Thymus (tissue), 11 donors: Measurements from ENCODE around the gene SIRPA. TPM values are rescaled to one million over a fixed set of nuclear protein-coding genes. Genes with fewer than 3 reads are reported as not detected.
A peak's percentile ranks its signal among the peaks of the same experiment; 100 is the strongest.

Experiments used
- DNase-seq, 9 donors: peaks; one replicate each; pipeline ENCODE4 v3.0.0-alpha.2; 2013; ENCODE audit warnings: low spot score in 9 of 9, low read depth in 6 of 9, missing footprints in 1 of 9
- H3K27ac ChIP-seq, 2 donors: one replicate each; pipeline ENCODE4 v1.5.1; 2013; ENCODE audit warnings: control low read depth in 1 of 2, low read depth in 1 of 2, low read length in 1 of 2, mild to moderate bottlenecking in 1 of 2, moderate library complexity in 1 of 2
- H3K27me3 ChIP-seq, 2 donors: one replicate each; pipeline ENCODE4 v1.5.1; 2013; ENCODE audit warnings: low read length in 1 of 2; ENCODE audit not compliant: control insufficient read depth in 2 of 2, insufficient read depth in 1 of 2
- H3K36me3 ChIP-seq, 2 donors: one replicate each; pipeline ENCODE4 v1.5.1; 2013; ENCODE audit warnings: low read length in 1 of 2, mild to moderate bottlenecking in 1 of 2, moderate library complexity in 1 of 2; ENCODE audit not compliant: control insufficient read depth in 2 of 2, insufficient read depth in 2 of 2
- H3K4me1 ChIP-seq, 2 donors: one replicate each; pipeline ENCODE4 v1.5.1; 2013; ENCODE audit warnings: low read length in 2 of 2; ENCODE audit not compliant: control insufficient read depth in 2 of 2, insufficient read depth in 2 of 2
- H3K4me3 ChIP-seq, 2 donors: one replicate each; pipeline ENCODE4 v1.5.1; 2013; ENCODE audit warnings: low read length in 2 of 2, control low read depth in 1 of 2, mild to moderate bottlenecking in 1 of 2
- H3K9me3 ChIP-seq, 2 donors: one replicate each; pipeline ENCODE4 v1.5.1; 2013; ENCODE audit warnings: low read length in 1 of 2, mild to moderate bottlenecking in 1 of 2; ENCODE audit not compliant: control insufficient read depth in 2 of 2, insufficient read depth in 1 of 2
- WGBS: extraction: QIAGEN DNeasy Blood & Tissue Kit; methylation state at CpG from one replicate; pipeline ENCODE4 v1.1.7; 2013; 5-methylcytosine and 5-hydroxymethylcytosine counted together
- polyA plus RNA-seq: library from polyadenylated mRNA; stranded (reverse); fragments of 200-250 nt; gene quantifications from one replicate; pipeline ENCODE4 v1.2.3, GENCODE V29; 2013
- total RNA-seq: library from RNA; stranded (reverse); fragments of 120-200 nt; gene quantifications from one replicate; pipeline ENCODE4 v1.2.4, GENCODE V29; 2013
- donor health status: healthy.

Gene SIRPA
- total and polyA plus RNA-seq, 2 donors, result 3.0 to 11.9 TPM

- Histone ChIP-seq H3K4me3 (no peak overlapping the region), H3K9me3 (no peaks in the 10 kb centered on the region), H3K27me3 (peaks cover 33 to 58% of the 10 kb centered on the region in 2 donors), H3K4me1 (no peaks in the 10 kb centered on the region), H3K27ac (no peak overlapping the region), H3K36me3 (no peaks in the 10 kb centered on the region)
- 93% methylated on average over 14 of the region's 14 CpGs for WGBS
- no peak for DNase-seq
Measured at GRCh38 chr20:1890469-1891262, 4.5 kb upstream of the SIRPA start.

GRCh38 chr20:1891263-1892118 lies 3.7 kb upstream of the SIRPA start:
- no peak for DNase-seq
- WGBS, result 94% methylated on average over 17 of the region's 17 CpGs
- peaks cover 41 to 67% of the 10 kb centered on the region in 2 donors for H3K27me3 ChIP-seq

GRCh38 chr20:1892119-1892385 lies 3.2 kb upstream of the SIRPA start:
- Histone ChIP-seq H3K27me3 (peaks cover 46 to 71% of the 10 kb centered on the region in 2 donors), H3K4me1 (no peaks in the 10 kb centered on the region), H3K36me3 (no peaks in the 10 kb centered on the region), H3K9me3 (no peaks in the 10 kb centered on the region), H3K4me3 (no peak overlapping the region), H3K27ac (no peak overlapping the region)
- WGBS, result 100% methylated on average over 1 of the region's 1 CpG
- no peak for DNase-seq

More at GRCh38 chr20:1891263-1892118, 3.7 kb upstream of the SIRPA start:
- H3K4me1 ChIP-seq, result no peaks in the 10 kb centered on the region
- no peaks in the 10 kb centered on the region for H3K9me3 ChIP-seq
- H3K27ac ChIP-seq, result no peak overlapping the region
- no peaks in the 10 kb centered on the region for H3K36me3 ChIP-seq
- no peak overlapping the region for H3K4me3 ChIP-seq

GRCh38 chr20:1893721-1894470 lies 1.3 kb upstream of the SIRPA start:
- 10% methylated on average over 54 of the region's 54 CpGs for WGBS
- DNase-seq, result no peak
- Histone ChIP-seq H3K9me3 (no peaks in the 10 kb centered on the region), H3K4me1 (no peaks in the 10 kb centered on the region), H3K27me3 (peaks cover 49 to 73% of the 10 kb centered on the region in 2 donors), H3K36me3 (no peaks in the 10 kb centered on the region), H3K27ac (no peak overlapping the region), H3K4me3 (peak overlapping the region in 1 of 2 donors; percentile 44)

- H3K36me3 ChIP-seq, result no peaks in the 10 kb centered on the region
- peak overlapping the region in 1 of 2 donors; percentile 44 for H3K4me3 ChIP-seq
- H3K27ac ChIP-seq, result peak overlapping the region in 1 of 2 donors; percentile 55
- no peaks in the 10 kb centered on the region for H3K9me3 ChIP-seq
- under 1% methylated on average over 70 of the region's 70 CpGs for WGBS
- H3K27me3 ChIP-seq, result peaks cover 49 to 68% of the 10 kb centered on the region in 2 donors
- peak in 1 of 9 donors; percentile 9 for DNase-seq
- no peaks in the 10 kb centered on the region for H3K4me1 ChIP-seq
Measured at GRCh38 chr20:1894471-1894950, 696 bp upstream of the SIRPA start.

- Histone ChIP-seq H3K4me1 (no peaks in the 10 kb centered on the region), H3K27ac (no peak overlapping the region), H3K4me3 (no peak overlapping the region), H3K9me3 (no peaks in the 10 kb centered on the region), H3K27me3 (peaks cover 49 to 64% of the 10 kb centered on the region in 2 donors), H3K36me3 (no peaks in the 10 kb centered on the region)
- WGBS, result 43% methylated on average over 24 of the region's 24 CpGs
- DNase-seq, result no peak
Measured at GRCh38 chr20:1895674-1896483, 672 bp downstream of the SIRPA start.

- no peak overlapping the region for H3K27ac ChIP-seq
- H3K27me3 ChIP-seq, result peaks cover 49 to 59% of the 10 kb centered on the region in 2 donors
- whole genome bisulfite sequencing, result 94% methylated on average over 12 of the region's 12 CpGs
- peak overlapping the region in 1 of 2 donors; percentile 3 for H3K4me3 ChIP-seq
- no peaks in the 10 kb centered on the region for H3K36me3 ChIP-seq
- H3K9me3 ChIP-seq, result no peaks in the 10 kb centered on the region
- no peak for DNase-seq
- H3K4me1 ChIP-seq, result no peaks in the 10 kb centered on the region
Measured at GRCh38 chr20:1896484-1897258, 1.5 kb downstream of the SIRPA start.

- H3K36me3 ChIP-seq, result no peaks in the 10 kb centered on the region
- H3K4me1 ChIP-seq, result no peaks in the 10 kb centered on the region
- no peaks in the 10 kb centered on the region for H3K9me3 ChIP-seq
- 91% methylated on average over 2 of the region's 2 CpGs for WGBS
- H3K27me3 ChIP-seq, result peaks cover 46 to 50% of the 10 kb centered on the region in 2 donors
- no peak overlapping the region for H3K4me3 ChIP-seq
- DNase-seq, result no peak
- H3K27ac ChIP-seq, result peak overlapping the region in 1 of 2 donors; percentile 55
Measured at GRCh38 chr20:1897541-1897940, 2.3 kb downstream of the SIRPA start.
